Astrocyte (in vitro differentiated cells and primary cell): ENCODE results near the gene ZFAND4. TPM values are rescaled to one million over a fixed set of nuclear protein-coding genes. Genes with fewer than 3 reads are reported as not detected.
"Not testable (repeated sequence)": the region's sequence is repeated elsewhere in the genome, so short reads cannot be mapped to it uniquely, and the experiment has no call there.

ENCODE experiments used
- DNase-seq: peaks from one replicate; pipeline ENCODE4 v3.0.0-alpha.2; 2010; ENCODE audit warnings: low read depth
- FAIRE-seq: peaks from 2 replicates; lab custom pipeline; 2011; peaks lifted over from hg19 to GRCh38; lab: Jason Lieb, UNC
- H2AFZ ChIP-seq: 2 replicates; pipeline ENCODE4 v1.6.0; 2012; ENCODE audit warnings: low read depth, low read length, inconsistent platforms
- H3K27ac ChIP-seq: 2 replicates; pipeline ENCODE4 v1.5.1; 2011; ENCODE audit warnings: low read depth, low read length, inconsistent platforms
- H3K27me3 ChIP-seq: 2 replicates; pipeline ENCODE4 v1.6.0; 2011; ENCODE audit warnings: low read length, inconsistent platforms; ENCODE audit not compliant: insufficient read depth
- H3K36me3 ChIP-seq: 2 replicates; pipeline ENCODE4 v1.5.1; 2011; ENCODE audit warnings: low read length, inconsistent platforms; ENCODE audit not compliant: insufficient read depth
- H3K4me1 ChIP-seq: 2 replicates; pipeline ENCODE4 v1.5.1; 2011; ENCODE audit warnings: low read length, inconsistent platforms; ENCODE audit not compliant: insufficient read depth
- H3K4me2 ChIP-seq: 2 replicates; pipeline ENCODE4 v1.6.0; 2012; ENCODE audit warnings: low read length, inconsistent platforms
- H3K4me3 ChIP-seq: 2 replicates; pipeline ENCODE4 v1.5.1; 2011; ENCODE audit warnings: low read depth, mild to moderate bottlenecking, low read length, inconsistent platforms; ENCODE audit not compliant: insufficient read depth
- H3K79me2 ChIP-seq: 2 replicates; pipeline ENCODE4 v1.6.0; 2012; ENCODE audit warnings: mild to moderate bottlenecking, low read length, inconsistent platforms; ENCODE audit not compliant: insufficient read depth
- H3K9ac ChIP-seq: 2 replicates; pipeline ENCODE4 v1.6.0; 2012; ENCODE audit warnings: mild to moderate bottlenecking, low read length, inconsistent platforms
- H3K9me3 ChIP-seq: 2 replicates; pipeline ENCODE4 v1.5.1; 2012; ENCODE audit warnings: low read depth, mild to moderate bottlenecking, low read length, inconsistent platforms; ENCODE audit not compliant: insufficient read depth
- H4K20me1 ChIP-seq: 2 replicates; pipeline ENCODE4 v1.6.0; 2012; ENCODE audit warnings: low read length, inconsistent platforms; ENCODE audit not compliant: insufficient read depth
- H3K27ac Mint-ChIP-seq: one replicate; pipeline ENCODE4 v1.8.0; 2021; ENCODE audit warnings: mild to moderate bottlenecking, mixed read lengths; ENCODE audit not compliant: unreplicated experiment
- H3K27me3 Mint-ChIP-seq: one replicate; pipeline ENCODE4 v1.8.0; 2021; ENCODE audit warnings: low read depth, mixed read lengths; ENCODE audit not compliant: unreplicated experiment
- H3K36me3 Mint-ChIP-seq: one replicate; pipeline ENCODE4 v1.8.0; 2021; ENCODE audit warnings: low read depth, mixed read lengths; ENCODE audit not compliant: unreplicated experiment
- H3K4me1 Mint-ChIP-seq: one replicate; pipeline ENCODE4 v1.8.0; 2021; ENCODE audit warnings: low read depth, mixed read lengths; ENCODE audit not compliant: unreplicated experiment
- H3K4me3 Mint-ChIP-seq: one replicate; pipeline ENCODE4 v1.8.0; 2021; ENCODE audit warnings: mild to moderate bottlenecking, moderate library complexity, mixed read lengths; ENCODE audit not compliant: unreplicated experiment
- H3K9me3 Mint-ChIP-seq: one replicate; pipeline ENCODE4 v1.8.0; 2021; ENCODE audit warnings: mild to moderate bottlenecking, mixed read lengths; ENCODE audit not compliant: unreplicated experiment
- CTCF ChIP-seq: IDR thresholded peaks from 2 replicates; pipeline ENCODE4 v1.5.1; 2011; ENCODE audit warnings: low read depth, mild to moderate bottlenecking, inconsistent platforms, low read length, moderate library complexity; ENCODE audit not compliant: insufficient read depth
- EZH2 ChIP-seq: IDR thresholded peaks from 2 replicates; pipeline ENCODE4 v1.6.1; 2012; ENCODE audit warnings: mild to moderate bottlenecking, low read length, inconsistent platforms; ENCODE audit not compliant: insufficient read depth
- total RNA-seq: library from RNA; stranded (reverse); gene quantifications from 2 replicates; pipeline ENCODE4 v1.2.1, GENCODE V29; 2021

The ZFAND4 gene
- total RNA-seq, 1 donor from 2014 or later = 4.6 TPM

GRCh38 chr10:45655219-45655618 is 17.4 kb downstream of the ZFAND4 start:
- peaks cover 5% of the 10 kb centered on the region for H3K4me1 Mint-ChIP-seq
- Histone ChIP-seq H3K9me3 (no peaks in the 10 kb centered on the region), H3K4me1 (no peaks in the 10 kb centered on the region), H4K20me1 (no peaks in the 10 kb centered on the region), H3K79me2 (peaks cover 3% of the 10 kb centered on the region), H2AFZ (no peak overlapping the region), H3K27ac (no peak overlapping the region), H3K9ac (no peak overlapping the region), H3K4me3 (no peak overlapping the region), H3K27me3 (no peaks in the 10 kb centered on the region), H3K4me2 (no peak overlapping the region), H3K36me3 (peaks cover 2% of the 10 kb centered on the region)
- H3K9me3 Mint-ChIP-seq = no peaks in the 10 kb centered on the region
- no peaks in the 10 kb centered on the region for H3K27me3 Mint-ChIP-seq
- TF ChIP-seq CTCF = no peak
- no peak for TF ChIP-seq EZH2
- DNase-seq = no peak
- H3K27ac Mint-ChIP-seq = no peak overlapping the region
- peaks cover 2% of the 10 kb centered on the region for H3K36me3 Mint-ChIP-seq
- H3K4me3 Mint-ChIP-seq = no peak overlapping the region
- FAIRE-seq = no peak

DNA sequence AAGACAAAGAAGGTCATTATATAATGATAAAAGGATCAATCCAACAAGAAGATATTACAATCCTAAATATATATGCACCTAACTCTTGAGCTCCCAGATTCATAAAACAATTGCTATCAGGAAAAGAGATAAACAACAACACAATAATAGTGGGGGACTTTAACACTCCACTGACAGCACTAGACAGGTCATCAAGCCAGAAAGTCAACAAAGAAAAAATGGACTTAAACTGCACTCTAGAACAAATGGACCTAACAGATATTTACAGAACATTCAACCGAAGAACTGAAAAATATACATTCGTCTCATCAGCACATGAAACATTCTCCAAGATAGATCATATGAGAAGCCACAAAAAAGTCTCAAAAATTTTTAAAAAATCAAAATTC is 17.8 kb downstream of the ZFAND4 start:
- H3K36me3 ChIP-seq, H3K27ac ChIP-seq, H3K27me3 ChIP-seq, H3K4me3 Mint-ChIP-seq, H3K4me2 ChIP-seq, H3K27ac Mint-ChIP-seq, H3K9me3 Mint-ChIP-seq, FAIRE-seq, H3K27me3 Mint-ChIP-seq, H3K36me3 Mint-ChIP-seq, H3K9me3 ChIP-seq, H3K4me1 ChIP-seq, H2AFZ ChIP-seq, DNase-seq, H3K4me1 Mint-ChIP-seq, H3K79me2 ChIP-seq, H3K9ac ChIP-seq, H3K4me3 ChIP-seq, H4K20me1 ChIP-seq: not testable (repeated sequence)

GRCh38 chr10:45653454-45653853 is 19.1 kb downstream of the ZFAND4 start:
- H3K4me1 Mint-ChIP-seq = peaks cover 5% of the 10 kb centered on the region
- H3K4me1 ChIP-seq = no peaks in the 10 kb centered on the region
- H3K36me3 ChIP-seq = peaks cover 2% of the 10 kb centered on the region
- H3K27ac ChIP-seq = no peak overlapping the region
- H3K27me3 ChIP-seq = no peaks in the 10 kb centered on the region
- DNase-seq (no peak), FAIRE-seq (peak; percentile 37)
- peaks cover 3% of the 10 kb centered on the region for H3K79me2 ChIP-seq
- no peaks in the 10 kb centered on the region for H3K9me3 Mint-ChIP-seq
- no peaks in the 10 kb centered on the region for H3K9me3 ChIP-seq
- no peaks in the 10 kb centered on the region for H3K27me3 Mint-ChIP-seq
- H2AFZ ChIP-seq = no peak overlapping the region
- H3K9ac ChIP-seq = no peak overlapping the region
- TF ChIP-seq CTCF (no peak), EZH2 (no peak)
- H3K36me3 Mint-ChIP-seq = peaks cover 2% of the 10 kb centered on the region
- H3K4me3 ChIP-seq = no peak overlapping the region
- no peak overlapping the region for H3K4me3 Mint-ChIP-seq
- H3K4me2 ChIP-seq = no peak overlapping the region
- H4K20me1 ChIP-seq = no peaks in the 10 kb centered on the region
- H3K27ac Mint-ChIP-seq = no peak overlapping the region
